BJ (cell line): Measurements from ENCODE around the gene ITPK1. TPM values are rescaled to one million over a fixed set of nuclear protein-coding genes. Genes with fewer than 3 reads are reported as not detected.

Source experiments
- CTCF ChIA-PET: fragments of 350-600 bp; formaldehyde crosslinking; extraction: SDS; loops from one replicate; lab custom pipeline; 2021; ENCODE audit warnings: antibody characterized with exemption, inconsistent platforms; lab: Yijun Ruan, JAX
- POLR2A ChIA-PET: fragments of 300-600 bp; sonication (Branson Sonifier 250); formaldehyde crosslinking; extraction: SDS; loops from one replicate; lab custom pipeline; 2021; ENCODE audit warnings: antibody characterized with exemption; lab: Charles Lee
- DNase-seq: peaks from one replicate; pipeline ENCODE4 v3.0.0-alpha.2; 2011; ENCODE audit warnings: low read depth
- H3K27me3 ChIP-seq: 2 replicates; pipeline ENCODE4 v1.6.0; 2011; ENCODE audit warnings: low read length; ENCODE audit not compliant: control insufficient read depth, insufficient read depth
- H3K36me3 ChIP-seq: 2 replicates; pipeline ENCODE4 v1.5.1; 2011; ENCODE audit warnings: low read length; ENCODE audit not compliant: control insufficient read depth, insufficient read depth
- H3K4me3 ChIP-seq: 2 replicates; pipeline ENCODE4 v1.5.1; 2011; ENCODE audit warnings: low read depth, mild to moderate bottlenecking, control low read depth, low read length
- CTCF ChIP-seq: IDR thresholded peaks from 2 replicates; pipeline ENCODE4 v1.5.1; 2011; ENCODE audit warnings: low read depth, mild to moderate bottlenecking, control low read depth, inconsistent platforms, low read length, moderate library complexity; ENCODE audit not compliant: insufficient read depth
- polyA plus RNA-seq: library from polyadenylated mRNA; depleted of rRNA; stranded (reverse); fragments of >200 nt; gene quantifications from 2 replicates; pipeline ENCODE4 v1.2.3, GENCODE V29; 2011

ITPK1 gene
- polyA plus RNA-seq, 1 experiment, result 49.0 TPM

- ChIA-PET CTCF (interaction anchor here (0.6 to 2.2 kb wide), 4 partner anchors 11 to 43 kb away, joined by 3 to 4 read pairs (median 3); no protein-coding TSS in a partner anchor), POLR2A (no interaction called here)
- H3K4me3 ChIP-seq, result no peak overlapping the region
- no peaks in the 10 kb centered on the region for H3K36me3 ChIP-seq
- no peak for TF ChIP-seq CTCF
- no peaks in the 10 kb centered on the region for H3K27me3 ChIP-seq
- no peak for DNase-seq
Observed at GRCh38 chr14:93095742-93096510, 19.8 kb downstream of the ITPK1 start.

- POLR2A ChIA-PET, result no interaction called here
- no peak for TF ChIP-seq CTCF
- CTCF ChIA-PET, result interaction anchor here (1.3 to 2.2 kb wide), 2 partner anchors 13 to 21 kb away, joined by 3 to 4 read pairs; no protein-coding TSS in a partner anchor
- H3K4me3 ChIP-seq, result no peak overlapping the region
- no peak for DNase-seq
- H3K36me3 ChIP-seq, result no peaks in the 10 kb centered on the region
- H3K27me3 ChIP-seq, result no peaks in the 10 kb centered on the region
Observed at GRCh38 chr14:93094121-93094918, 21.4 kb downstream of the ITPK1 start.

- no peak for DNase-seq
- Histone ChIP-seq H3K36me3 (no peaks in the 10 kb centered on the region), H3K4me3 (no peak overlapping the region), H3K27me3 (no peaks in the 10 kb centered on the region)
- POLR2A ChIA-PET, result no interaction called here
- CTCF ChIA-PET, result no interaction called here
- no peak for TF ChIP-seq CTCF
Observed at GRCh38 chr14:93092606-93093556, 22.8 kb downstream of the ITPK1 start.

GRCh38 chr14:93091666-93092065, 24.1 kb downstream of the ITPK1 start:
- POLR2A ChIA-PET, result no interaction called here
- DNase-seq, result no peak
- H3K36me3 ChIP-seq, result no peaks in the 10 kb centered on the region
- no peak overlapping the region for H3K4me3 ChIP-seq
- CTCF ChIA-PET, result interaction anchor here (1.5 to 1.7 kb wide), 2 partner anchors 11 to 21 kb away, joined by 4 to 6 read pairs; no protein-coding TSS in a partner anchor
- no peaks in the 10 kb centered on the region for H3K27me3 ChIP-seq
- TF ChIP-seq CTCF, result no peak
